Measurements from ENCODE around the gene DNAAF1. TPM values are rescaled to one million over a fixed set of nuclear protein-coding genes. Genes with fewer than 3 reads are reported as not detected.

Gene DNAAF1
- total and polyA plus RNA-seq, 2 of the 8 experiments (the other 6 are each of a cell fraction or from before 2014, with no cell fraction given) = 0.09 to 0.15 TPM

- TF ChIP-seq CHD7 (IDR thresholded peaks at IDR 0.05; ENCODE audit: insufficient replicate concordance, low read length) (no peak), SP1 (IDR thresholded peaks at IDR 0.05; ENCODE audit: low read depth, low read length) (no peak), ATF3 (IDR thresholded peaks at IDR 0.05; ENCODE audit: insufficient read depth, low read depth, low read length) (no peak), PHF8 (conservative IDR thresholded peaks at IDR 0.05; ENCODE audit: low read depth, low read length) (no peak), GABPA (IDR thresholded peaks at IDR 0.05; ENCODE audit: borderline replicate concordance, insufficient read depth, low read length) (no peak), RFX5 (IDR thresholded peaks at IDR 0.05; ENCODE audit: borderline replicate concordance, low read depth, low read length) (no peak), SUZ12 (IDR thresholded peaks at IDR 0.05; ENCODE audit: low read length) (no peak)
Observed at GRCh38 chr16:84137287-84137686, 7.8 kb upstream of the DNAAF1 start (continued).

Measured in H1 (cell line).